ENCODE data around the gene UBE4B. TPM values are rescaled to one million over a fixed set of nuclear protein-coding genes. Genes with fewer than 3 reads are reported as not detected.
"Not testable (repeated sequence)": the region's sequence is repeated elsewhere in the genome, so short reads cannot be mapped to it uniquely, and the experiment has no call there.

The UBE4B gene
- total and polyA plus RNA-seq, 8 donors: 13.0 to 45.3 (median 31.1) TPM

DNA sequence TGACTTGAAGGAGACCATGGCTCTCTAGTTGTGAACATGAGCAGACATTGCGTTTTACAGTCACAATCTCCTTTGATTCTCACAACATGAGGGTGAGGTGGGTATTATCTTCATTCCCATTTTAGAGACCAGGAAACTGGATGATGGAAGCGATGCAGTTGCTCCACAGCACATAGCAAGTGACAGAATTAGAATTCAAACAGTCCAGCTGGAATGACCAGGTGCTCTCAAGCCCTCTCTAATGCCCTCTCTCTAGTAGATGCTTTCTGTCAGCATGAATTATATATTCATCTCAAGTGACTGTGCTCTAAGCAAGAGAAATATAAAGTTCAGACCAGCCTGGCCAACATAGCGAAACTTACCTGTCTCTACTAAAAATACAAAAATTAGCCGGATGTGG is 167.9 kb downstream of the UBE4B start:
- 83 to 86% methylated on average over 4 of the region's 4 CpGs for WGBS, 2 donors
- no peak for TF ChIP-seq CTCF (IDR thresholded peaks at IDR 0.05)
- Histone ChIP-seq H3K27ac (no peak overlapping the region), H3K27me3 (no peaks in the 10 kb centered on the region), H3K4me3 (no peak overlapping the region), H3K4me1 (no peaks in the 10 kb centered on the region), H3K36me3 (no peaks in the 10 kb centered on the region), H3K9me3 (no peaks in the 10 kb centered on the region)
- FAIRE-seq (no peak), DNase-seq (no peak), ATAC-seq (no peak)
- intact Hi-C loops (cut with DNase I): no loop called here

DNA sequence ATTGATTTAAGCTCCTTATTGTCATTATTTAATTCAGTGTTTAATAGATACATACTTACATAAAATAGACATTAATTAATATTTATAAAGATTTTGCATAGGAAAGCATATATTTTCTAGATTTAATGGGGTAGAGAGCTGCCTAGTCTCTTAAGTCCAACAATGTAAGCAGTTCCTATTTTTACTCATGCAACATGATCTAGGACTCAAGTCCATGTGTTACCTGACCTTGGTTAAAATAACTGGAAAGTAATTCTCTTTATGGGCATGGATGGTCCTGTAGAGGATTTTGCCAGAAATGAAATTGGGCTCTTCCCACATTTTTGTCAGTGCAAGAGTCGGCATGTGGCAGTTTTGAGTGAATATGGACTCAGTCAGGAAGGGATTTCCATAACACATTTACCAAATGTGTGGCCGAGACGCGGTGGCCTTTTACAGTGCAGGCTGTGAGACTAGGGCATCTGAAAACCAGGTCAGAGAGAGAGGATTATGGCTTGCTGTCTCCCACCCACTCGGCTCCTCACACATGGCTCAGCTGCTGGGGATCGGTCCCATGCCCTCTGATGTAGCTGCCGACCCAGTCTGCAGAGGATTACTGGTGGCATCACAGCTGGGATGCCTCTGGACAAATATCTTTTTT is 171.4 kb downstream of the UBE4B start:
- FAIRE-seq: no peak
- DNase-seq: no peak
- no peaks in the 10 kb centered on the region for H3K27me3 ChIP-seq
- no peak overlapping the region for H3K4me3 ChIP-seq
- TF ChIP-seq CTCF (IDR thresholded peaks at IDR 0.05): no peak
- H3K9me3 ChIP-seq: no peaks in the 10 kb centered on the region
- H3K4me1 ChIP-seq: no peaks in the 10 kb centered on the region
- WGBS, 2 donors: 74 to 75% methylated on average over 7 of the region's 7 CpGs
- H3K36me3 ChIP-seq: no peaks in the 10 kb centered on the region
- no peak overlapping the region for H3K27ac ChIP-seq
- intact Hi-C loops (cut with DNase I): no loop called here
- no peak for ATAC-seq

GRCh38 chr1:10205206-10205605 is 172.4 kb downstream of the UBE4B start:
- H3K27me3 ChIP-seq; DNase-seq; FAIRE-seq; H3K27ac ChIP-seq; H3K9me3 ChIP-seq; H3K4me3 ChIP-seq; ATAC-seq; H3K4me1 ChIP-seq; intact Hi-C loops (cut with DNase I); H3K36me3 ChIP-seq: not testable (repeated sequence)
- WGBS, 2 donors: 74 to 81% methylated on average over 14 of the region's 14 CpGs

GRCh38 chr1:10207810-10208209 is 175.1 kb downstream of the UBE4B start:
- Histone ChIP-seq H3K27ac (no peak overlapping the region), H3K27me3 (no peaks in the 10 kb centered on the region), H3K36me3 (no peaks in the 10 kb centered on the region), H3K4me3 (no peak overlapping the region), H3K9me3 (no peaks in the 10 kb centered on the region), H3K4me1 (peaks cover 5 to 12% (median 9%) of the 10 kb centered on the region in 3 donors)
- TF ChIP-seq CTCF (IDR thresholded peaks at IDR 0.05): no peak
- 80% methylated on average over 3 of the region's 3 CpGs for WGBS, 2 donors
- FAIRE-seq (no peak), DNase-seq (no peak), ATAC-seq (no peak)
- intact Hi-C loops (cut with DNase I): no loop called here

DNA sequence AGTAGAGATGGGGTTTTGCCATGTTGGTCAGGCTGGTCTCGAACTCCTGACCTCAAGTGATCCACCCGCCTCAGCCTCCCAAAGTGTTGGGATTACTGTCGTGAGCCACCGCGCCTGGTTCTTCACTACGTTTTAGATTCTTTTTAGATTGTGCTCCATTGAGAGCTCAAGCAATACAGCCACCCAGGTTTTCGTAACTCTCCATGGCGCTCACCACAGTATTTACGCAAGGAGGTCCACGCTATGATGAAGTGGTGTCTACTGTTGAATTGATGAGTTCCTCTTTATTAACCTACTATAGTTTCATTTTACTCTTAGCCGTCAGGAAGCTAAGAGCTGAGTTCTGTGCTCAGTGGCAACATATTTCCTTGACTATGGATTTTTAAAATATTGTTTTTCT is 175.8 kb downstream of the UBE4B start:
- no peak overlapping the region for H3K27ac ChIP-seq
- H3K4me1 ChIP-seq: peaks cover 5 to 13% (median 9%) of the 10 kb centered on the region in 3 donors
- no peak for TF ChIP-seq CTCF (IDR thresholded peaks at IDR 0.05)
- DNase-seq (no peak), FAIRE-seq (no peak), ATAC-seq (no peak)
- no peaks in the 10 kb centered on the region for H3K27me3 ChIP-seq
- no peak overlapping the region for H3K4me3 ChIP-seq
- H3K9me3 ChIP-seq: no peaks in the 10 kb centered on the region
- intact Hi-C loops (cut with DNase I): no loop called here
- H3K36me3 ChIP-seq: no peaks in the 10 kb centered on the region
- 85 to 89% methylated on average over 11 of the region's 11 CpGs for WGBS, 2 donors
